IPS-11a (cell line): ENCODE results near the gene CDC42BPB.

Source experiments
- H3K4me3 ChIP-seq: one replicate; pipeline ENCODE4 v1.5.1; 2013; ENCODE audit warnings: low read depth, low read length, control low read depth

Gene CDC42BPB

DNA sequence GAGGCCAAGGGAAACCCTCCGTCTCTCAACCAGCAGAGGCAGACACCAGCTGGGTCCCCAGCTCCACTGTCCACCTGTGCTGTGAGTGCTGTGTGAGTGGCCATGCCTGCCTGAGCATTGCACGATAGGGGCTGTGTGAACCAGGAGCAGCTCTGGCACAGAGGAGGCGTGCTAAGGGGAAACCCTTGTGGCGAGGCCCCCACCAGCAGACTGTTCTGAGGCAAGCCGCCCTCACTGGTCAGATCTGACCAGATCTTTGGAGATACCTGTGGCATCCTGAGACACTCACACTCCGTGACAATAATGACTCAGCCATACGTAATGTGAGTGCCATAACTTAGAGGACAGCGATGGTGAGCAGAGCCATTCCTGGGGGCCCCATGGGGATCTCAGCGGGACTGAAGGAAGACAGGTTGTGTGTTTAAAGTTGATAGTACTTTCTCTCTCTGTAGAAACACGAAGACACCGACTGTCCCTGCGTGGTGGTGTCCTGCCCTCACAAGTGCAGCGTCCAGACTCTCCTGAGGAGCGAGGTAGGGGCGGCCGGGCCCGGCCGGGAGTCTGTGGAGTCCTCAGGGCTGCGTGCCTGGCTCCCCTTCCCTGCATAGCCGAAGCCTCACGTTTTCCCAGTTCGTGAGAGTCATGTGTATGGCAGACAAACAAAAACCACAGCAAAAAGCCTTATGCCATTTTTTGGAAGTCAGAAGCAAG, 171.5 kb downstream of the CDC42BPB start:
- no peak overlapping the region for H3K4me3 ChIP-seq

GRCh38 chr14:102883554-102883953, 173.8 kb downstream of the CDC42BPB start:
- no peak overlapping the region for H3K4me3 ChIP-seq

DNA sequence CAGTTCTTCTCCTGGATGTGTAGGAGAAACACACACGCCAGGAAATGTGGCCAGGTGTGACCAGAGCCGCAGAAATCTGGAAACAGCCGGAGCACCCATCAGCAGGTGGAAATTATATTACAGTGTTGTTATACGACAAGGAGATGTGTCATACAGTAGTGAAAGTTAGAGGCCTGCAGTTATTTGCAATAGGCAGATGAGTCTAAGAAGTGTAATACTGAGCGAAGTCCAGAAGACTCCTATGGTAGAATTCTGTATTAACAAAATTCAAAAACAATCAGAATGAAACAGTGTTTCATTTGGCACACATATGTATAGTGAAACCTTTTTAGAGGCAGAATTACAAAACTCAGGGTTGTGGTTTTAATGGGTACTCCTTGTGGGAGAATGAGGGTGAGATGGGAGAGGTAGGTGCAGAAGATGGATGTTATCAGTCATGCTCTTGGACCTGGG, 174.2 kb downstream of the CDC42BPB start:
- H3K4me3 ChIP-seq: no peak overlapping the region
